Lung (tissue), 12 donors: ENCODE results near the gene PTPRT. TPM values are rescaled to one million over a fixed set of nuclear protein-coding genes. Genes with fewer than 3 reads are reported as not detected.

ENCODE experiments used
- ATAC-seq: fragments of 200-7000 bp; cut with Tn5 transposase; one replicate; pipeline ENCODE4 v1.9.1; 2020; ENCODE audit warnings: moderate number of reproducible peaks; ENCODE audit not compliant: insufficient read depth, low FRiP score
- DNase-seq, 3 donors: peaks; one replicate each; pipeline ENCODE4 v3.0.0-alpha.2; 2013 to 2017
- H3K27ac ChIP-seq, 2 donors: one replicate each; pipeline ENCODE4 v1.5.1; 2013; ENCODE audit warnings: mild to moderate bottlenecking in 2 of 2, moderate library complexity in 2 of 2, control low read depth in 1 of 2, inconsistent platforms in 1 of 2, low read depth in 1 of 2, low read length in 1 of 2
- H3K27me3 ChIP-seq, 3 donors: one replicate each; pipeline ENCODE4 v1.5.1; 2013; ENCODE audit warnings: low read length in 2 of 3; ENCODE audit not compliant: control insufficient read depth in 3 of 3, insufficient read depth in 3 of 3
- H3K36me3 ChIP-seq, 4 donors: one replicate each; pipeline ENCODE4 v1.5.1; 2013; ENCODE audit warnings: low read length in 4 of 4, mild to moderate bottlenecking in 1 of 4, moderate library complexity in 1 of 4; ENCODE audit not compliant: control insufficient read depth in 4 of 4, insufficient read depth in 4 of 4
- H3K4me1 ChIP-seq, 5 donors: one replicate each; pipeline ENCODE4 v1.5.1; 2013; ENCODE audit warnings: low read length in 5 of 5, mild to moderate bottlenecking in 2 of 5, moderate library complexity in 1 of 5; ENCODE audit not compliant: control insufficient read depth in 5 of 5, insufficient read depth in 5 of 5
- H3K4me3 ChIP-seq: one replicate; pipeline ENCODE4 v1.5.1; 2013; ENCODE audit warnings: mild to moderate bottlenecking, control low read depth, moderate library complexity
- H3K9ac ChIP-seq, 2 donors: one replicate each; pipeline ENCODE4 v1.5.1; 2013; ENCODE audit warnings: low read length in 2 of 2, control low read depth in 1 of 2; ENCODE audit not compliant: insufficient read depth in 1 of 2
- H3K9me3 ChIP-seq, 4 donors: one replicate each; pipeline ENCODE4 v1.5.1; 2013; ENCODE audit warnings: low read length in 3 of 4, mild to moderate bottlenecking in 1 of 4, moderate library complexity in 1 of 4; ENCODE audit not compliant: control insufficient read depth in 4 of 4, insufficient read depth in 3 of 4
- WGBS, 2 donors: extraction: QIAGEN DNeasy Blood & Tissue Kit; methylation state at CpG; one replicate each; pipeline ENCODE4 v1.1.7; 2013; 5-methylcytosine and 5-hydroxymethylcytosine counted together
- polyA plus RNA-seq, 2 donors: library from polyadenylated mRNA; stranded (reverse); fragments of 200-250 nt; gene quantifications; one replicate each; pipeline ENCODE4 v1.2.1, GENCODE V29; 2013
- total RNA-seq, 2 donors: library from RNA; depleted of rRNA in 1 of 2; stranded (reverse); fragments of >200 nt in 1 of 2; gene quantifications; one replicate each; pipeline ENCODE4 v1.2.1, GENCODE V29; 2014 to 2021
- TF ChIP-seq, protein P1 (sequence below): IDR thresholded peaks from 2 replicates; pipeline ENCODE4 v1.5.1; 2012; ENCODE audit warnings: mild to moderate bottlenecking; ENCODE audit errors: control extremely low read depth, extremely low read depth
- donor health status: control.
- donor health status: control.
- donor health status: Bipolar disorder and iron deficiency.
- donor health status: healthy.
- donor health status: DM: yes; HTN: yes; CAD: no.

The PTPRT gene
- total and polyA plus RNA-seq, 4 donors: 0.37 to 13.8 (median 6.1) TPM

DNA sequence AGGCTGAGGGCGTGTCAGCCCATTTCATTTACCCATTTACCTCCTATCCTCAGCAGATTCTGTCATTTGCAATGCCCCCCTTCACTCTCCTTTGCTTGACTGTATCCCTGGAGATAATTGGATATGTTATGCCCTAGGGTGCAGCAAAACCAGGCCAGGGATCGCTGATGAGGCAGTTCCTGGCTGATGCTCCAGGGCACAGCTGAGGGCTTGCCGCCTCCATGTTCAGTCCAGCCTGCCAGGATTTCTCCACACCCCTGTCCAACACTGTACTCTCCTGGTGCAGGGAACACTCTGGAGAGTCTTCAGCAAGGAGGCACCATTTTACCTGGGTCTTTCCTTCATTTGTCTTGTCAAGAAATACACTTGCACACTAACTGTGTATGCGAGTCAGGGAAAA, 1039.5 kb downstream of the PTPRT start:
- 85 to 88% methylated on average over 4 of the region's 4 CpGs for WGBS, 2 donors
- no peaks in the 10 kb centered on the region for H3K36me3 ChIP-seq

DNA sequence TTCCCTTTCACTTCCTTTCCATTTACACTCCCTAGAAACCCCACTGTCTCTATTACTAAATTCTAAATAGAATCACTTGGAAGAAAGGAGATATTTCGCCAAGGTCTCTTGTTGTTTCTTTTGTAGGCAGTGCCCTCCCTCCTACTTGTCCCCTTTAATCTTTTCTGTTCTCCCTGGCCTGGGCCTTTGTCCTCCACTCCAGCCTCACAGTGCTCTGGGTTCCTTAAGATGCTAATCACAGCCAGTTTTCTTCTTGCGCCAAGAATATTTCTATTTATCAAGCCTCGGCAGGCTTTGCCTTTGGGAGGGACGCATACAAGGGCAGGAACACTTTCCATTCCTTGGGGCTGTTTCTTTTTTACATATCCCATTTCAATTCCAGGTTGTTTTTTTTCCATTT, 1051.0 kb downstream of the PTPRT start:
- WGBS, 2 donors: 67 to 68% methylated on average over 4 of the region's 4 CpGs
- H3K4me1 ChIP-seq: no peaks in the 10 kb centered on the region

More for the DNA sequence above, 1039.5 kb downstream of the PTPRT start:
- Histone ChIP-seq H3K27me3 (no peaks in the 10 kb centered on the region), H3K4me3 (no peak overlapping the region), H3K9me3 (no peaks in the 10 kb centered on the region), H3K4me1 (no peaks in the 10 kb centered on the region), H3K9ac (no peak overlapping the region), H3K27ac (no peak overlapping the region)
- DNase-seq (no peak), ATAC-seq (no peak)
- TF ChIP-seq, protein P1, sequence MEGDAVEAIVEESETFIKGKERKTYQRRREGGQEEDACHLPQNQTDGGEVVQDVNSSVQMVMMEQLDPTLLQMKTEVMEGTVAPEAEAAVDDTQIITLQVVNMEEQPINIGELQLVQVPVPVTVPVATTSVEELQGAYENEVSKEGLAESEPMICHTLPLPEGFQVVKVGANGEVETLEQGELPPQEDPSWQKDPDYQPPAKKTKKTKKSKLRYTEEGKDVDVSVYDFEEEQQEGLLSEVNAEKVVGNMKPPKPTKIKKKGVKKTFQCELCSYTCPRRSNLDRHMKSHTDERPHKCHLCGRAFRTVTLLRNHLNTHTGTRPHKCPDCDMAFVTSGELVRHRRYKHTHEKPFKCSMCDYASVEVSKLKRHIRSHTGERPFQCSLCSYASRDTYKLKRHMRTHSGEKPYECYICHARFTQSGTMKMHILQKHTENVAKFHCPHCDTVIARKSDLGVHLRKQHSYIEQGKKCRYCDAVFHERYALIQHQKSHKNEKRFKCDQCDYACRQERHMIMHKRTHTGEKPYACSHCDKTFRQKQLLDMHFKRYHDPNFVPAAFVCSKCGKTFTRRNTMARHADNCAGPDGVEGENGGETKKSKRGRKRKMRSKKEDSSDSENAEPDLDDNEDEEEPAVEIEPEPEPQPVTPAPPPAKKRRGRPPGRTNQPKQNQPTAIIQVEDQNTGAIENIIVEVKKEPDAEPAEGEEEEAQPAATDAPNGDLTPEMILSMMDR: no peak

DNA sequence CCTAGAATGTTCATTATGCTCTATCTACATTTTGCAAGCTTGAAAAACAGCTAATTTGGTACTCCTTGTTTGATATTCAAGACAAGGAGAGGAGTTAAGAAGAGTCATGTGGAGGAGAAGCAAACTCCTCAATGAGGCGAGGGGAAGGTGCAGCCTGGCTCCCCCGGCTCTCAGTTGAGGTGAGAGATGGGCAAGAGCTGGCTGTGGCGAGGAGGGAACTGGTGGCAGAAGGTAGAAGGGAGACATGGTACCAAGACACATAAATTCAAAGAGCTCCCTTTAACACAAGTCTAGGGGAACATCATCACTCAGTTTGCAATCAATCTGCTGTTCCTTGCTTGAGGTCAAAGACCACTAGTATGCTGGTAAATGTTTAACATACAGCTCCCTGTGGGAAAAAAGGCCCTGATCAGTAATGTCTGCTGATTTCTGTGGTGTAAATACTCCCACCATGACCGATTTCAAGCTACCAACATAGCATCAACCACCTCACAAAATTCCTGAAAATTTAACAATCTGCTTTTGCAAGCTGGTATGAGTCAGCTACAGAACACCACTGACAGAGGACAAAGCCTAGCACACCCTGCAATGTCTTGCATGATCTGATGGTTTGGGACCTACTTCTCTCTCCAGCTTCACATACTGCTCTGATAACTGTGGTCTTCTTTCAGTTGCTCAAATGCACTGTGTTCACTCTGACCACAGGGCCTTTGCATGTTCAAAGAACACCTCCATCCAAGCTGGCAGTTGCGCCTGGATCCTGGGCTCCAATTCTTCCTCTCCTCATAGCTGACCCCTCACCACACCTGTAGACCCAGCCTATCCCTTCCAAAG, 1055.2 kb downstream of the PTPRT start:
- 79 to 83% methylated on average over 5 of the region's 5 CpGs for WGBS, 2 donors

More for the DNA sequence above, 1051.0 kb downstream of the PTPRT start:
- H3K27ac ChIP-seq: no peak overlapping the region
- H3K9me3 ChIP-seq: no peaks in the 10 kb centered on the region
- H3K27me3 ChIP-seq: no peaks in the 10 kb centered on the region
- ATAC-seq (no peak), DNase-seq (no peak)
- H3K9ac ChIP-seq: no peak overlapping the region
- no peak overlapping the region for H3K4me3 ChIP-seq
- no peaks in the 10 kb centered on the region for H3K36me3 ChIP-seq
- TF ChIP-seq, protein P1: no peak

More for the DNA sequence above, 1055.2 kb downstream of the PTPRT start:
- Histone ChIP-seq H3K36me3 (no peaks in the 10 kb centered on the region), H3K9me3 (no peaks in the 10 kb centered on the region), H3K27me3 (peaks cover 0 to 3% (median 0%) of the 10 kb centered on the region in 3 donors), H3K4me3 (no peak overlapping the region), H3K9ac (no peak overlapping the region), H3K27ac (no peak overlapping the region), H3K4me1 (no peaks in the 10 kb centered on the region)
- ATAC-seq (no peak), DNase-seq (no peak)
- TF ChIP-seq, protein P1: no peak
